ENCODE results near the gene SYF2.
A peak's percentile ranks its signal among the peaks of the same experiment; 100 is the strongest.
"Not testable (repeated sequence)": the region's sequence is repeated elsewhere in the genome, so short reads cannot be mapped to it uniquely, and the experiment has no call there.

Gene SYF2

GRCh38 chr1:25266554-25267287 lies 34.4 kb upstream of the SYF2 start:
- H3K9ac ChIP-seq; H3K9me3 ChIP-seq (ENCODE audit: control insufficient read depth, low read length); H3K27me3 ChIP-seq (ENCODE audit: control insufficient read depth, insufficient read depth, low read length); H2AFZ ChIP-seq; H3K79me2 ChIP-seq; H3K4me1 ChIP-seq; H3K36me3 ChIP-seq (ENCODE audit: control insufficient read depth, insufficient read depth, low read length); H3K27ac ChIP-seq: not testable (repeated sequence)
- H3K4me3 ChIP-seq (ENCODE audit: low read depth, low read length) = peak overlapping the region; percentile 43
- H3K4me2 ChIP-seq (ENCODE audit: low read length) = peak overlapping the region; percentile 25

GRCh38 chr1:25260336-25260735 lies 28.0 kb upstream of the SYF2 start:
- not testable (repeated sequence) for H3K4me1 ChIP-seq; H3K27ac ChIP-seq; H3K79me2 ChIP-seq; H2AFZ ChIP-seq; H3K9ac ChIP-seq; H3K4me2 ChIP-seq (ENCODE audit: low read length); H3K9me3 ChIP-seq (ENCODE audit: control insufficient read depth, low read length); H3K36me3 ChIP-seq (ENCODE audit: control insufficient read depth, insufficient read depth, low read length); H3K4me3 ChIP-seq (ENCODE audit: low read depth, low read length); H3K27me3 ChIP-seq (ENCODE audit: control insufficient read depth, insufficient read depth, low read length)

GRCh38 chr1:25259813-25260212 lies 27.5 kb upstream of the SYF2 start:
- H3K4me1 ChIP-seq; H3K36me3 ChIP-seq (ENCODE audit: control insufficient read depth, insufficient read depth, low read length); H3K27ac ChIP-seq; H3K27me3 ChIP-seq (ENCODE audit: control insufficient read depth, insufficient read depth, low read length); H3K9ac ChIP-seq; H3K9me3 ChIP-seq (ENCODE audit: control insufficient read depth, low read length); H2AFZ ChIP-seq; H3K4me2 ChIP-seq (ENCODE audit: low read length); H3K79me2 ChIP-seq; H3K4me3 ChIP-seq (ENCODE audit: low read depth, low read length): not testable (repeated sequence)

GRCh38 chr1:25257196-25257595 lies 24.9 kb upstream of the SYF2 start:
- H3K4me1 ChIP-seq = no peaks in the 10 kb centered on the region
- H2AFZ ChIP-seq = no peak overlapping the region
- H3K9ac ChIP-seq = no peak overlapping the region
- H3K27me3 ChIP-seq (ENCODE audit: control insufficient read depth, insufficient read depth, low read length) = no peaks in the 10 kb centered on the region
- no peaks in the 10 kb centered on the region for H3K79me2 ChIP-seq
- H3K36me3 ChIP-seq (ENCODE audit: control insufficient read depth, insufficient read depth, low read length) = no peaks in the 10 kb centered on the region
- no peak overlapping the region for H3K27ac ChIP-seq
- TF ChIP-seq CTCF (IDR thresholded peaks at IDR 0.05) = no peak
- H3K4me2 ChIP-seq (ENCODE audit: low read length) = no peak overlapping the region
- no peak overlapping the region for H3K4me3 ChIP-seq (ENCODE audit: low read depth, low read length)
- no peaks in the 10 kb centered on the region for H3K9me3 ChIP-seq (ENCODE audit: control insufficient read depth, low read length)

GRCh38 chr1:25256578-25256965 lies 24.3 kb upstream of the SYF2 start:
- H3K4me3 ChIP-seq (ENCODE audit: low read depth, low read length) = no peak overlapping the region
- TF ChIP-seq CTCF (IDR thresholded peaks at IDR 0.05) = no peak
- no peaks in the 10 kb centered on the region for H3K36me3 ChIP-seq (ENCODE audit: control insufficient read depth, insufficient read depth, low read length)
- no peaks in the 10 kb centered on the region for H3K4me1 ChIP-seq
- no peak overlapping the region for H2AFZ ChIP-seq
- no peaks in the 10 kb centered on the region for H3K79me2 ChIP-seq
- no peaks in the 10 kb centered on the region for H3K27me3 ChIP-seq (ENCODE audit: control insufficient read depth, insufficient read depth, low read length)
- no peaks in the 10 kb centered on the region for H3K9me3 ChIP-seq (ENCODE audit: control insufficient read depth, low read length)
- H3K9ac ChIP-seq = no peak overlapping the region
- no peak overlapping the region for H3K27ac ChIP-seq
- no peak overlapping the region for H3K4me2 ChIP-seq (ENCODE audit: low read length)

- H3K4me3 ChIP-seq (ENCODE audit: low read depth, low read length) = no peak overlapping the region
- H3K9ac ChIP-seq = no peak overlapping the region
- no peaks in the 10 kb centered on the region for H3K79me2 ChIP-seq
- TF ChIP-seq CTCF (IDR thresholded peaks at IDR 0.05) = no peak
- H3K4me2 ChIP-seq (ENCODE audit: low read length) = no peak overlapping the region
- no peaks in the 10 kb centered on the region for H3K9me3 ChIP-seq (ENCODE audit: control insufficient read depth, low read length)
- no peaks in the 10 kb centered on the region for H3K4me1 ChIP-seq
- H2AFZ ChIP-seq = no peak overlapping the region
- H3K27ac ChIP-seq = no peak overlapping the region
- H3K27me3 ChIP-seq (ENCODE audit: control insufficient read depth, insufficient read depth, low read length) = no peaks in the 10 kb centered on the region
- no peaks in the 10 kb centered on the region for H3K36me3 ChIP-seq (ENCODE audit: control insufficient read depth, insufficient read depth, low read length)
Measured at GRCh38 chr1:25255706-25256577, 23.6 kb upstream of the SYF2 start.

Measured in parathyroid adenoma (tissue), 2 donors.